Fibroblast of skin of right biceps (primary cell): Measurements from ENCODE around the gene SLC4A7.
"Not testable (repeated sequence)": the region's sequence is repeated elsewhere in the genome, so short reads cannot be mapped to it uniquely, and the experiment has no call there.

Experiments used
- DNase-seq: peaks from one replicate; pipeline ENCODE4 v3.0.0-alpha.2; 2013

Gene SLC4A7

DNA sequence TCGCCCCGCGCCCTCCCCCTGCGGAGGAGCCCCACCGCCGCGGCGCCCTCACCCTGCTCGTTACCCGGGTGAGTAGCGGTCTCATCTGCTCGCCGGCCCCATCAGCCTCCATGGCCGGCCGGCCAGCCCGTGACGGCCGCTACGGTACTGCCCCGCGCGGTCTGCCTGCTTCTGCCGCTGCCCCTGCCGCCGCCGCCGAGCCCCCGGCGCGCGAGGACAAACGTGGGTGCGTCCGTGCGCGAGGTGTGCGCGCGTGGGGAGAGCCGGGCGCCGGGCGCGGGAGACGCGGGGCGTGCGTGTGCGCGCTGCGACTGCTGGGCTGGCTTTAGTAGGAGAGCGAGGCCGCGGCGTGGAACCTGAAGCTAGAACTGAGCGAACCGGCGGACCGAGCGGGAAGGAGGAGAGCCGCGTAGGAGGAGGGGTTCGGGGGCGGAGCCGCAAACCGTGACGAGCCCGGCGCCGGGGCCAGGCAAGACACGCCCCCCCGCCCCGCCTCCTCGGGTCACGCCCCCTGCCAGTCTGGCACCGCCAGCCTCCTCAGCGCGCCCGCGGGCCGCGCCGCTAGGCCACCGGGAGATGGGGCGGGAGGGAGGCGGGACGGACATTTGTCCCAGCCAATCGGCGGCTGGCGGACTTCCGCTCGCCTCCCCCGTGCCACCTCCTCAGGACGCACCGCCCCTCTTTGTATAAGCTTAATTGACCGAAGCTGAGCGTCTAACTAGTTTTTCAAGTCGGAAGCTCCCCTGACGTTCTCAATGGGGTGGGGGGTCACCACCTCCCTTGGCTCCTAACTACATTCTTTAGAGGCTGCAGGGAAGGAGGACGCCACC is at the start of gene SLC4A7:
Gene SLC4A7, minus strand, starts transcription at position 370 of the 830 bp plus-strand sequence. Its CDS starts 258 bp downstream, at position 112.
- DNase-seq = peak; percentile 97

- peak; percentile 31 for DNase-seq
Measured at GRCh38 chr3:27533261-27533607, 49.0 kb upstream of the SLC4A7 start.

DNA sequence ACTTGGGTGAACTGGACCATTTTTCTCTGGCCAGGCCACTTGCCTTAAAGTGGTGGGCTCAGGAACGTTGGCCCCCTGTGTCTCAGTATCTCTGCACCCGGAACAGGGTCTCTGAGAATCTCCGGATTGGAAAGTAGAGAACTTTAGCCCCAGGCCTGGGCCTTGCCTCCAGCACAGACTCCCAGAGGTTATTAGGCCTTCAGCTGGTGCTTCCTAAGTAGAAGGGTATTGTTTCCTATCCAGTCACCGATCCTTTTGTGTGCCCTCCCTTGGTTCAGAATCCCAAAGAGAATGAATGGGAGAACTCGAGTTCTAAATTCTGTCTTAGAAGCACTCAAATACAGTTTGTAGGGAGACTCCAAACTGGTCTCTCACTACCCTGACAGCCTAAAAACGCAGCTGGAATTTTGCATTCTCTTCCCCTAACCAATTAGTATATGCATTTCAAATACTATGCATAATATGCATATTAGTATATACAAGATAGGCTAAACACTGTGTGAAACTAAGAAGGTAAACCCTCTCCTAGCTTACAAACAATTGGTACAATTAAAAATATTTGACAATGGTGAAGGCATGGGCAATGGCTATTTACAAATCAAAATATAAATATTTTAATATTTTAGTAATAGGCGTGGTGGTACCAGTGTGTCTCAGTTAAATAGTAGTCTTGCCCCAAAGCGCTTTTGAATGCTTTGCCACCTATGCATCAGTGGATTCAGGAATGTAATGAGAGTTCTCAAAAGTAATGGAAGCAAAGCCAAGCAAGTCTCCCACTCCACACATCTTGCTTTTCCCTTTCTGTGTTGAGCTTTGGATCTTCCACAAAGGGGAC is 48.5 kb upstream of the SLC4A7 start:
- no peak for DNase-seq

- DNase-seq = not testable (repeated sequence)
Measured at GRCh38 chr3:27531193-27531751, 47.1 kb upstream of the SLC4A7 start.

DNA sequence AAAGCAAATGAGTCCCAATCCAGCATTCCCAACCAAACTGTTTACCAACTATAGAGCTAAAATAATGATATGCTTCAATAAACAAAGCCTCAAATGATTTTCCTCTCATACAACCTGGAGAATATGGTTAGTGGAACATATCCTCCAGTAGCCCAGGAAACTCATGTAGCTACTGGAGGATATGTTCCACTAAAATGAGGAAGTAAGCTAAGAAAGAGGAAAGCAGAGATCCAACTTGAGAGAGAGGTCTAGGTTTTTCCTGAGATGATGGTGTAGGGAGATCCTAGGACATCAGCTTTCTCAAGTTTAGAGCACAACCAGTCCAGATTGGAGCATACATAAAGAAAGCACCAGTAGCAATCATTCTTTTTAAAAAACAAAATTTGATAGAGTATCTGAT is 44.6 kb upstream of the SLC4A7 start:
- no peak for DNase-seq

DNA sequence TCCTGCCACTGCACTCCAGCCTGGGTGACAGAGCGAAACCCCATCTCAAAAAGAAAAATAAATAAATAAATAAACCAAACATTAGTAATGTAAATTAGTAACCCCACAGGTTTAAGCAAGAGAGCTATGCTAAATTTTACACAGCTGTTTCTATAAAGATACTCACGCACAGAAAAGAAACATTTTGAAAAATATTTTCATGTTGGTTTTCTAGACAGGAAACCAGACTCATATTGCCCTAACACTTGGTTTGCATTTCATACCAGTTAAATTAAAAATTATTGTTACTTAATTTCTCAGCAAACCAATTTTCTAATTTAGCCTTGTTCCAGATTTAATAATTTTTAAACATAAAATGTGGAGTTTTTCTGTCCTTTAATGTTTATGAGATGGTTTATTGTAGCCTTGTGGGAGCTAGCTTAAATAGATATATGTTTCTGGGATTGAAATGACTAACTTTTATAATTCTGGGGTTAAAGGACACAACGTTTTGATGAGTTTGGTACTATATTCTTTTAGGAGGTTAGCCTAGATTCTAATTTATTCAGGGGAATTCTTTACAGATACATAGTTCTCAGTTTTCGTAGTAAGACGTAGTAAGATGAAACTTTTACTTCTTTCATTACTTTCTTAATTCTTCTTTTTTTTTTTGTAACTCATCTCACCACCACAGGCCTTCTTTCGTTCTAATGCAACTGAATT is 42.6 kb upstream of the SLC4A7 start:
- DNase-seq = no peak

GRCh38 chr3:27521872-27522265 is 37.7 kb upstream of the SLC4A7 start:
- DNase-seq = no peak

GRCh38 chr3:27521179-27521871 is 37.1 kb upstream of the SLC4A7 start:
- peak; percentile 96 for DNase-seq

GRCh38 chr3:27511724-27512422 is 27.7 kb upstream of the SLC4A7 start:
- peak; percentile 52 for DNase-seq

DNA sequence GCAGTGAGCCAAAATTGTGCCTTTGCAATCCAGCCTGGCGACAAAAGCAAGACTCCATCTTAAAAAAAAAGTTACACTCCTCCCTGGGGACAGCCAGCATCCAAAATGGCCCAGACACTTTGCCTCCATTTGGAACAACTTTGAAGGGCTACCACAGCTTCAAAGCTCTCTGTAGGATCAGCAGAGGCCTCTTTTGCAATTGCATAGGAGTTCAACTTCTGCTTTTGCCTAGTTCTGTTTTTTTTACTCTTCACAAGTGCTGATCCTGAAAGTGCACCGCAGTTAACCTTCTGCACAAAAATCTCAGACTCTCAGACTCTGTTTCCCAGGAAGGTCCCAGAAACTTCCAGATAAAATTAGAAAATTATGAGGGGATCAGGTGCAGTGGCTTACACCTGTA is 25.2 kb upstream of the SLC4A7 start:
- no peak for DNase-seq

DNA sequence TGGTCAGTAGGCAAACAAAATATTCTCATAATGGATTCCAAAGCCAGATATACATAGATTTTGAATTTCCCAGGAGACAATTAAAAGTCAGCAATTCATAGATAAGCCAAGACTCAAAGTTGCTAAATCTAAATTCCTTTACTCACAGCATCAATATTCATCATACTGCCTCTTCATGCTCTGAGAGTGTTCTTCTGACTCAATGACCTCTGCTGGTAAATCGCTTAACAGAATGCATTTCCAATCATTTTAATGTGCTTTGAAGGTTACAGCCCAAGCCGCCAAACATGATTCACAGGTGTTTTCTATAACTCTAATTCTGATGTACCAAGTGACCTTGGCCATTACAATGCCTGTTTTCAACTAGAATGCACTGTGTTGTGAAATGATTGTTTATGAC is 24.2 kb upstream of the SLC4A7 start:
- peak; percentile 21 for DNase-seq

DNA sequence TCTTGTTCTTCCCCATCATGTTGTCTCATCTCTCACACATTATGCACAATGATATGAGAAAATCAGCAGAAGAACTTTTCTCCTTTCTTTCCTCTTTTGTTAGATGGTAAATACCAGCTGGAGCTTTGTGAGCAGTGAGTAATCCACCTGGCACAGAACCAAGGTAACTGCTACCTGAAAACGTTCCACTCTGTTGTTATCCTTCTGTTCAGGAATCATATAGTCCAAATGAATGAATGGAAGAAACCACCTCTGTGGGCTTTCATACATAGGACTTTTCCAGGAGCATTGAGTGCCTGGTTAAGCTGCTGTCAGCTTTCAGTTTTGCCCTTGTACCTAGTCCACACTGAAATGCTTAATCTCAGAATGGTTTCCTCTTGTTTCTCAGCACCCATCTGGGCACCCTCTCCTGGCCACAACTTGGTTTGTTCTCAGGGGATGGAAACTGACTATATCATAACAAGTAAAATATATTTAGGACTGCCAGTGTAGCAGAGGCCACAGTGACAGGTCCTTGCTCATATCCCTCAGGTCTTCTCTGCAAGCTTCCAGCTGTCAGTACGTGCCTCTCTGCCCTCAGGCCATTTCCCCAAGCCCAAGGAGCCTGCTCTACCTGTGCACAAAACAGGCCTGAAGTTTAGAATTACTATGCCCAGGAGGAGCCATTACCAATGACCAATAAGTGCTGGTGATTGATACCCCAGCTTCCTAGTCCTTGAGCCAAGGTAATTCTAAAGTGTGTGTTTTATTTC is 23.5 kb upstream of the SLC4A7 start:
- peak; percentile 26 for DNase-seq

DNA sequence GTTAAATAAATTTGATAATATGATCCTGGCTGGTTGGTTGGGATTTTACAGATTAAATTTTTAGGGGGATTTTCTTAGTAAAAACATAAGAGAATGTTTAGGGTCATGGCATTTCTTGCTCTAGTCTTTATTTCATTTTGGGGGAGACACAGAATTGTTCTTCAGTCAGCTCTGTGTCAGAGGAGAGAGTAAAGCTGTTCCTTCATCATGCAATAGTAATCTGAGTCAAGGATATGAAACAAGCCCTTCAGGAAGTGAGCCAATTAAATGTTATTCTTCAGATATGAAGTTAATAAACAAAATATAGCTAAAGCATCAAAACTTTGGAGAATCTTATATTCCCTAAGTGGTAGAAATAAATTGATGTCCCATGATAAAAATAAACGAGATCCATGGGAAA is 22.9 kb upstream of the SLC4A7 start:
- no peak for DNase-seq

DNA sequence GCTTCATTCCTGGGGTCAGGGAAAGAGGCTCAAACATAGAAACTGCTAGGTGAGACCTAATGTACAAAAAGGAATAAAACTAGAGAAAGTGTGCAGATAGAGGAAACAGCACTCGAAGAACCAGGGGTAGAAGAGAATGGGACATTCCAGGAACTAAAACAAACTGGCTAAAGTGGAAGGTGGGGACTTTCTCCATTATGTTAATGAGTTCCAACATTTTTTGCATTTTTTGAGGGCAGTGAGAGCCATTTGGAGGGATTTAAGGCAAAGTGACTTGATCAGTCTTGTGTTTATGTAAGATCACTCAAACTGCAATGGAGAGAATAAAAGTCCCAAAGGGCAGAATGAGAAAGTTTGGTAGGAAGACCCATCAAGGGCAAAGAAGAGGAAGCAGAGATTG is 20.6 kb upstream of the SLC4A7 start:
- DNase-seq = peak; percentile 60

DNA sequence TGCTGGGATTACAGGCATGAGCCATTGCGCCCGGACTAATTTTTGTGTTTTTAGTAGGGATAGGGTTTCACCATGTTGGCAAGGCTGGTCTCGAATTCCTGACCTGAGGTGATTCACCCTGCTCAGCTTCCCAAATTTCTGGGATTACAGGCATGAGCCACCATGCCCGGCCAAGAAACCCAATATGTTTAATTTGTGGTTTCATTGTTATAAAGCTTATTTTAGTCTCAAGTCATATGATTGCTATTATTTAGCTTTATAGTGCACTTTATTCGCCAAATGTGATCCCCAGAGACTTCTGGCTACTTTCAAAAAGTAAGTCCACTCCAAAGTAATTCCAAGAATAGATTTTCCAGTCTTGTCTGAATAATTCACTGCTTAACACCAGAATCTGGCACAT is 19.3 kb upstream of the SLC4A7 start:
- peak; percentile 87 for DNase-seq

DNA sequence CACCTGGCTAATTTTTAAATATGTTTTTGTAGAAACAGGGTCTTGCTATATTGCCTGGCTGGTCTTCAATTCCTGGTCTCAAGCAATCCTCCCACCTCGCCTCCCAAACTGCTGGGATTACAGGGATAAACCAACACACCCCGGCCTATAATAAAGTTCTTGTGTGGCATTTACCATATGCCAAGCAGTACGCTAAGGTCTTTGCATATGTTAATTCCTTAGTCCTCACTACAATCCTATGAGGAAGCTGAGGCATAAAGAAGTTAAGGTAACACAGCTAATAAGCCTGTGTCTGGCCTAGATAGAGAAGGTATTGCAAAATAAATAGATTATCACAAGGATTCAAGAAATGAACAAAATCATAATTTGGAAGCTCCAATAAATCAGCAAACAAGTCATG is 17.6 kb upstream of the SLC4A7 start:
- no peak for DNase-seq

DNA sequence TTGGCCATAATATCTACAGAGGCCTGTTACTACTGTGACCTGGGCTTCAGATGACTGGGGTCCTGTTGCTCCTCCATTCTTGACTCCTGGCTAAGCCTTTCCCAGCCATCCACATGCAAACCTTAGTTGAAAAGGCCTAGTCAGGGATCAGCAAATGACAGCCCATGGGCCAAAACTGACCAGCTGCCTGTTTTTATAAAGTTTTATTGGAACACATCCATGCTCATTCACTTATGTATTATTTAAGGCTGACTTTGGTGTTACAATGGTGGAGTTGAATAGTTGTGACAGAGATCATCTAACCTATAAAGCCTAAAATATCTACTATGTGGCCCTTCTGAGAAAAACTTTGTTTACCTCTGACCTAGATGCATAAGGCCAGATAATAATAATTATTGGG is 16.8 kb upstream of the SLC4A7 start:
- no peak for DNase-seq

GRCh38 chr3:27500035-27500434 is 15.9 kb upstream of the SLC4A7 start:
- no peak for DNase-seq

DNA sequence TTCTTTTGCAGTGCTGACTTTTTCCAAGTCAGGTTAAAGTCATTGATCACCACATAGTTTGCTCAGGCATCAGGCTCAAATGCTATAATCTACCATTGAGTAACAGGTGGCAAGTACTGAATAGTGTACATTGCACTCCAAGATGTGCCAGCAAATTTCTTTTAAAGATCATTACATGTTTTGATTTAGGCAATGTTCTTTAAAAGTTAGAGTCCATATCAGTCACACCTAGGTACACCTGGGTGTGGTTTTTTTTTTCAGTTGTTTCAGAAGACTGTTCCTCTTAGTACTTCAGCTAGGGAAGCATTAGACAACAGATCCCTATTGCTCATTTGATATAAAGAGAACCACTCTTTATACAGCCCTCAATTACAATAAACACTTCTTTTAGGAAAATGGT is 10.6 kb upstream of the SLC4A7 start:
- DNase-seq = no peak

GRCh38 chr3:27488821-27489220 is 4.6 kb upstream of the SLC4A7 start:
- no peak for DNase-seq

- no peak for DNase-seq
Measured at GRCh38 chr3:27487383-27487782, 3.2 kb upstream of the SLC4A7 start.
